Suprapubic skin (tissue), 4 donors: ENCODE data around the gene NSG1. TPM values are rescaled to one million over a fixed set of nuclear protein-coding genes. Genes with fewer than 3 reads are reported as not detected.

Experiments
- DNase-seq, 2 donors: peaks; one replicate each; pipeline ENCODE4 v3.0.0-alpha.2; 2019; ENCODE audit warnings: low spot score in 2 of 2
- H3K27ac ChIP-seq: fragments of 200-600 bp; sonication (generic); one replicate; pipeline ENCODE4 v1.5.1; 2019
- H3K27me3 ChIP-seq: fragments of 200-600 bp; sonication (generic); one replicate; pipeline ENCODE4 v1.5.1; 2019
- H3K36me3 ChIP-seq: fragments of 200-600 bp; sonication (generic); one replicate; pipeline ENCODE4 v1.5.1; 2019
- H3K4me1 ChIP-seq: fragments of 200-600 bp; sonication (generic); one replicate; pipeline ENCODE4 v1.5.1; 2019
- H3K4me3 ChIP-seq: fragments of 200-600 bp; sonication (generic); one replicate; pipeline ENCODE4 v1.5.1; 2019; ENCODE audit warnings: mild to moderate bottlenecking
- H3K9me3 ChIP-seq: fragments of 200-600 bp; sonication (generic); one replicate; pipeline ENCODE4 v1.5.1; 2019
- CTCF ChIP-seq, 2 donors: fragments of 200-600 bp in 1 of 2; fragments of 450-650 bp in 1 of 2; sonication (generic) in 1 of 2; IDR thresholded peaks; one replicate each; pipeline ENCODE4 v1.5.1; 2016 to 2019; ENCODE audit warnings: antibody characterized with exemption in 2 of 2, mild to moderate bottlenecking in 1 of 2, moderate library complexity in 1 of 2
- EP300 ChIP-seq: sonication (generic); formaldehyde crosslinking; IDR thresholded peaks from one replicate; pipeline ENCODE4 v1.6.1; 2017; ENCODE audit warnings: antibody characterized with exemption
- POLR2A ChIP-seq, 2 donors: fragments of 450-650 bp; IDR thresholded peaks; one replicate each; pipeline ENCODE4 v1.6.1; 2017; ENCODE audit warnings: antibody characterized with exemption in 2 of 2, mild to moderate bottlenecking in 2 of 2, moderate library complexity in 2 of 2
- POLR2AphosphoS5 ChIP-seq, 3 donors: sonication (generic); formaldehyde crosslinking; IDR thresholded peaks; one replicate each; pipeline ENCODE4 v1.6.1; 2017; ENCODE audit warnings: antibody characterized with exemption in 3 of 3
- WGBS: methylation state at CpG from one replicate; pipeline ENCODE4 v1.1.5; 2018; 5-methylcytosine and 5-hydroxymethylcytosine counted together
- total RNA-seq, 4 donors: library from RNA; depleted of rRNA; stranded (reverse); fragments of >200 nt; gene quantifications; one replicate each; pipeline ENCODE4 v1.1.0, GENCODE V29; 2016

Gene NSG1
- total RNA-seq, 4 donors from 2014 or later = 42.2 to 157 (median 114) TPM

- H3K4me1 ChIP-seq = no peaks in the 10 kb centered on the region
- H3K4me3 ChIP-seq = no peak overlapping the region
- peaks cover 62% of the 10 kb centered on the region for H3K36me3 ChIP-seq
- no peaks in the 10 kb centered on the region for H3K27me3 ChIP-seq
- no peak for DNase-seq
- WGBS = 83% methylated on average over 9 of the region's 9 CpGs
- no peak overlapping the region for H3K27ac ChIP-seq
- no peak for TF ChIP-seq CTCF (IDR thresholded peaks at IDR 0.05)
- no peak for TF ChIP-seq POLR2AphosphoS5 (IDR thresholded peaks at IDR 0.05)
- no peak for TF ChIP-seq POLR2A (IDR thresholded peaks at IDR 0.05)
- TF ChIP-seq EP300 = no peak
- no peaks in the 10 kb centered on the region for H3K9me3 ChIP-seq
Observed at GRCh38 chr4:4423706-4424498, 37.0 kb downstream of the NSG1 start.

- Histone ChIP-seq H3K4me1 (no peaks in the 10 kb centered on the region), H3K9me3 (no peaks in the 10 kb centered on the region), H3K27me3 (no peaks in the 10 kb centered on the region), H3K27ac (no peak overlapping the region), H3K36me3 (peaks cover 55% of the 10 kb centered on the region), H3K4me3 (no peak overlapping the region)
- no peak for DNase-seq
- 95% methylated on average over 8 of the region's 8 CpGs for WGBS
- TF ChIP-seq EP300 (no peak), POLR2AphosphoS5 (IDR thresholded peaks at IDR 0.05) (no peak), CTCF (IDR thresholded peaks at IDR 0.05) (no peak), POLR2A (IDR thresholded peaks at IDR 0.05) (no peak)
Observed at GRCh38 chr4:4424499-4425115, 37.7 kb downstream of the NSG1 start.

- DNase-seq = no peak
- WGBS = 89% methylated on average over 13 of the region's 13 CpGs
- peaks cover 49% of the 10 kb centered on the region for H3K36me3 ChIP-seq
Observed at GRCh38 chr4:4425119-4425690, 38.3 kb downstream of the NSG1 start.

GRCh38 chr4:4425696-4426095, 38.8 kb downstream of the NSG1 start:
- DNase-seq = no peak
- no peaks in the 10 kb centered on the region for H3K27me3 ChIP-seq
- H3K27ac ChIP-seq = no peak overlapping the region
- no peak overlapping the region for H3K4me3 ChIP-seq
- no peak for TF ChIP-seq EP300
- TF ChIP-seq POLR2AphosphoS5 (IDR thresholded peaks at IDR 0.05) = no peak
- TF ChIP-seq CTCF (IDR thresholded peaks at IDR 0.05) = no peak
- no peak for TF ChIP-seq POLR2A (IDR thresholded peaks at IDR 0.05)
- WGBS = 88% methylated on average over 7 of the region's 7 CpGs
- no peaks in the 10 kb centered on the region for H3K4me1 ChIP-seq
- H3K9me3 ChIP-seq = no peaks in the 10 kb centered on the region
- H3K36me3 ChIP-seq = peaks cover 44% of the 10 kb centered on the region

More at GRCh38 chr4:4425119-4425690, 38.3 kb downstream of the NSG1 start:
- TF ChIP-seq EP300 = no peak
- no peak for TF ChIP-seq CTCF (IDR thresholded peaks at IDR 0.05)
- no peak for TF ChIP-seq POLR2AphosphoS5 (IDR thresholded peaks at IDR 0.05)
- TF ChIP-seq POLR2A (IDR thresholded peaks at IDR 0.05) = no peak
- H3K4me1 ChIP-seq = no peaks in the 10 kb centered on the region
- H3K9me3 ChIP-seq = no peaks in the 10 kb centered on the region
- H3K4me3 ChIP-seq = no peak overlapping the region
- no peaks in the 10 kb centered on the region for H3K27me3 ChIP-seq
- no peak overlapping the region for H3K27ac ChIP-seq

- Histone ChIP-seq H3K4me3 (no peak overlapping the region), H3K36me3 (peaks cover 37% of the 10 kb centered on the region), H3K27ac (no peak overlapping the region), H3K27me3 (no peaks in the 10 kb centered on the region), H3K9me3 (no peaks in the 10 kb centered on the region), H3K4me1 (no peaks in the 10 kb centered on the region)
- TF ChIP-seq POLR2A (IDR thresholded peaks at IDR 0.05) (no peak), POLR2AphosphoS5 (IDR thresholded peaks at IDR 0.05) (no peak), CTCF (IDR thresholded peaks at IDR 0.05) (no peak), EP300 (no peak)
- DNase-seq = no peak
- WGBS = 91% methylated on average over 11 of the region's 11 CpGs
Observed at GRCh38 chr4:4426511-4427120, 39.7 kb downstream of the NSG1 start.
